ENCODE measurements around the gene INHBA.

Gene INHBA

GRCh38 chr7:41694495-41694894 is 8.4 kb downstream of the INHBA start:
- TF ChIP-seq RAD21 (IDR thresholded peaks at IDR 0.05; ENCODE audit: low read depth) (no peak), FOXM1 (IDR thresholded peaks at IDR 0.05; ENCODE audit: borderline replicate concordance, low read depth) (no peak), USF1 (IDR thresholded peaks at IDR 0.05) (no peak), TEAD4 (IDR thresholded peaks at IDR 0.05) (no peak), TAF1 (IDR thresholded peaks at IDR 0.05; ENCODE audit: low read depth) (no peak), EP300 (IDR thresholded peaks at IDR 0.05; ENCODE audit: borderline replicate concordance) (no peak), TCF12 (IDR thresholded peaks at IDR 0.05; ENCODE audit: low read depth) (no peak), EGR1 (IDR thresholded peaks at IDR 0.05) (no peak), CREB1 (IDR thresholded peaks at IDR 0.05; ENCODE audit: low read depth) (no peak)
- TF ChIP-seq, protein P1, sequence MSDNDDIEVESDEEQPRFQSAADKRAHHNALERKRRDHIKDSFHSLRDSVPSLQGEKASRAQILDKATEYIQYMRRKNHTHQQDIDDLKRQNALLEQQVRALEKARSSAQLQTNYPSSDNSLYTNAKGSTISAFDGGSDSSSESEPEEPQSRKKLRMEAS (IDR thresholded peaks at IDR 0.05), result no peak

DNA sequence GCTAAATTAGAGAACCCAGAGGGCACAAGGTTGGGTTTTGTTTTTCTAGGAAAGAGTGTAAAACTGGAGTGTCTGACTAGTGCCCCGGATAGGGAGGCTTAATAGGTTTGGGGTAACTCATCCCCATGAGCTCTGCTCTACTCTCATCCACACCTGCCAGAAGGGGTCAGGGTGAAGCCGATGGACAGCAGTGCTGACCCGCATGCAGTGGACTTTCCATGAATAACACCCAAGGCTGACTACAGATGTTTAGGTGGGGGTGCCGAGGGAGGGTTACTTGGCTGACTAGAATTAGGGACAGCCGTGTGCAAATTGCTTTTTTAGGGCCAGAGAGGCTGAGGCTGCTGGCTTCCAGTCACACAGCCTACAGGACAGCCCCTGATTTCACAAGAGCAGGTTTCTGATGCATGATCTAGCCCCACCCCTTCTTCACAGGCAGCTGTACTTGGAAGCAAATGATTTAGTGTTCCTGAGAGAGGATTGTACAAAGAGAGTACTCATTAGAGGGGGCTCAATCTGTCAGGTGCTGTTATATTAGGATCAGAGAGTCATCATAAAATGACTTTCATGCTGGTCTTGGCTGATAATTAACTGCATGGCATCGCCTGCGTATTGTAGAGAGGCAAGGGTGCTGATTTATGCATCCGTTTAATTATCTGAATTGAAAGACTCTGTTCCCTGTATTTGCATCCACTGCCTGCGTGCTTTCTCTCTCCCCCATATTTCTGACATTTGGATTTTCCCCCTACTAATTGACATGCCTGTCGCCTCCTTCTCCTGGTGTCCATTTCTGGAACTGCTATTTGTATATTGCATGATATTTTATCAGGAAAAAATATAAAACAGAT is 9.5 kb downstream of the INHBA start:
- TF ChIP-seq RAD21 (IDR thresholded peaks at IDR 0.05; ENCODE audit: low read depth), result no peak
- no peak for TF ChIP-seq TCF12 (IDR thresholded peaks at IDR 0.05; ENCODE audit: low read depth)
- no peak for TF ChIP-seq ZBTB7A (IDR thresholded peaks at IDR 0.05; ENCODE audit: low read depth)
- no peak for TF ChIP-seq NFIC (IDR thresholded peaks at IDR 0.05)
- no peak for TF ChIP-seq YY1 (IDR thresholded peaks at IDR 0.05; ENCODE audit: low read depth)
- TF ChIP-seq USF1 (IDR thresholded peaks at IDR 0.05), result no peak
- no peak for TF ChIP-seq TEAD4 (IDR thresholded peaks at IDR 0.05)

DNA sequence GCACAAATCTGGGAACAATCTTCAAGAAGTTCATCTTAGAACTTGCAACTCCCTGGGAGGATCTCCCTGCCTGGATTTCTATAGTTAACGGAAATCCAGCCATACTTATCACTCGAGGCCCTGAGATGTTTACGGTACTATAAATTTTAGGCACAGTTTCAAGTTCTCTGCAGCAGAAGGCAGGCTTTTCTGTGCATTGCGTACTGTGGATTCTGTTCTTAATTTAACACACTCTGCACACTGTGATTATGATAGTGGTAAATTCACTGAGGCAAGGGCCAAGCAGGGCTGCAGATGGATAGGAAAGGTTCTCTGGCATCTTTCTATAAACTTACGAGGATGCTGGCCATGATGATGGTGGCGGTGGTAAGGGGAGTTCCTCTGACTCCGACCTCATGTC is 10.6 kb downstream of the INHBA start:
- TF ChIP-seq REST (IDR thresholded peaks at IDR 0.05; ENCODE audit: low read depth) (no peak), TEAD4 (IDR thresholded peaks at IDR 0.05) (no peak)

- no peak for TF ChIP-seq USF1 (IDR thresholded peaks at IDR 0.05)
- TF ChIP-seq RAD21 (IDR thresholded peaks at IDR 0.05; ENCODE audit: low read depth), result no peak
- no peak for TF ChIP-seq TAF1 (IDR thresholded peaks at IDR 0.05; ENCODE audit: low read depth)
- TF ChIP-seq FOXM1 (IDR thresholded peaks at IDR 0.05; ENCODE audit: borderline replicate concordance, low read depth), result no peak
- no peak for TF ChIP-seq NFIC (IDR thresholded peaks at IDR 0.05)
- no peak for TF ChIP-seq CREB1 (IDR thresholded peaks at IDR 0.05; ENCODE audit: low read depth)
- TF ChIP-seq ZBTB7A (IDR thresholded peaks at IDR 0.05; ENCODE audit: low read depth), result no peak
- TF ChIP-seq YY1 (IDR thresholded peaks at IDR 0.05; ENCODE audit: low read depth), result no peak
- no peak for TF ChIP-seq EGR1 (IDR thresholded peaks at IDR 0.05)
- no peak for TF ChIP-seq EP300 (IDR thresholded peaks at IDR 0.05; ENCODE audit: borderline replicate concordance)
- TF ChIP-seq TCF12 (IDR thresholded peaks at IDR 0.05; ENCODE audit: low read depth), result no peak
- no peak for TF ChIP-seq TEAD4 (IDR thresholded peaks at IDR 0.05)
- TF ChIP-seq, protein P1 (IDR thresholded peaks at IDR 0.05), result no peak
Observed at GRCh38 chr7:41691286-41692190, 11.4 kb downstream of the INHBA start.

GRCh38 chr7:41689815-41690214 is 13.1 kb downstream of the INHBA start:
- TF ChIP-seq EGR1 (IDR thresholded peaks at IDR 0.05), result no peak
- no peak for TF ChIP-seq TCF12 (IDR thresholded peaks at IDR 0.05; ENCODE audit: low read depth)
- no peak for TF ChIP-seq NFIC (IDR thresholded peaks at IDR 0.05)
- no peak for TF ChIP-seq CREB1 (IDR thresholded peaks at IDR 0.05; ENCODE audit: low read depth)
- no peak for TF ChIP-seq TEAD4 (IDR thresholded peaks at IDR 0.05)
- TF ChIP-seq, protein P1 (IDR thresholded peaks at IDR 0.05), result no peak
- TF ChIP-seq ZBTB7A (IDR thresholded peaks at IDR 0.05; ENCODE audit: low read depth), result no peak
- TF ChIP-seq EP300 (IDR thresholded peaks at IDR 0.05; ENCODE audit: borderline replicate concordance), result no peak
- TF ChIP-seq USF1 (IDR thresholded peaks at IDR 0.05), result no peak
- no peak for TF ChIP-seq TAF1 (IDR thresholded peaks at IDR 0.05; ENCODE audit: low read depth)
- no peak for TF ChIP-seq CEBPB (IDR thresholded peaks at IDR 0.05)
- TF ChIP-seq RAD21 (IDR thresholded peaks at IDR 0.05; ENCODE audit: low read depth), result no peak
- TF ChIP-seq FOXM1 (IDR thresholded peaks at IDR 0.05; ENCODE audit: borderline replicate concordance, low read depth), result no peak
- TF ChIP-seq YY1 (IDR thresholded peaks at IDR 0.05; ENCODE audit: low read depth), result no peak
- no peak for TF ChIP-seq REST (IDR thresholded peaks at IDR 0.05; ENCODE audit: low read depth)
